K562 (cell line): ENCODE measurements around the gene OCIAD2. TPM values are rescaled to one million over a fixed set of nuclear protein-coding genes. Genes with fewer than 3 reads are reported as not detected.

Experiments
- ARID1B ChIP-seq: fragments of 450-650 bp; IDR thresholded peaks from 2 replicates; pipeline ENCODE4 v1.6.1; 2016; ENCODE audit warnings: antibody characterized with exemption, mild to moderate bottlenecking, inconsistent platforms
- ARID4B ChIP-seq: sonication (generic); formaldehyde crosslinking; IDR thresholded peaks from 2 replicates; pipeline ENCODE4 v1.8.0; 2022; ENCODE audit warnings: mild to moderate bottlenecking, missing genetic modification reagents
- BCL6 ChIP-seq: fragments of 250-450 bp; sonication (Bioruptor Pico); IDR thresholded peaks from 2 replicates; pipeline ENCODE4 v1.4.0; 2020
- C11orf30 ChIP-seq: fragments of 450-650 bp; IDR thresholded peaks from 2 replicates; pipeline ENCODE4 v1.6.1; 2016; ENCODE audit warnings: low read depth, mild to moderate bottlenecking
- CCAR2 ChIP-seq: fragments of 200-400 bp; formaldehyde crosslinking; IDR thresholded peaks from 2 replicates; pipeline ENCODE4 v1.6.1; 2017; ENCODE audit warnings: mild to moderate bottlenecking, low read depth, low read length
- FOS ChIP-seq: IDR thresholded peaks from 3 replicates; pipeline ENCODE4 v1.6.1; 2011; ENCODE audit not compliant: insufficient read length; ENCODE audit errors: extremely low read depth
- FOSL1 ChIP-seq: fragments of 200-800 bp; sonication (Bioruptor generic); conservative IDR thresholded peaks from 2 replicates; pipeline ENCODE4 v1.6.1; 2016; ENCODE audit warnings: missing genetic modification characterization, missing compliant biosample characterization
- GABPA ChIP-seq: fragments of 200-800 bp; sonication (Bioruptor generic); conservative IDR thresholded peaks from 2 replicates; pipeline ENCODE4 v1.6.1; 2016; ENCODE audit warnings: low read depth, missing genetic modification characterization, missing compliant biosample characterization
- MAX ChIP-seq: sonication (generic); formaldehyde crosslinking; IDR thresholded peaks from 2 replicates; pipeline ENCODE4 v1.9.0; 2022; ENCODE audit warnings: mild to moderate bottlenecking, missing genetic modification reagents
- MBD1 ChIP-seq: fragments of 250-450 bp; sonication (Bioruptor Pico); IDR thresholded peaks from 2 replicates; pipeline ENCODE4 v1.8.0; 2022; ENCODE audit warnings: inconsistent platforms
- MTA2 ChIP-seq: fragments of 450-650 bp; IDR thresholded peaks from 2 replicates; pipeline ENCODE4 v1.6.1; 2016; ENCODE audit warnings: low read depth
- NFXL1 ChIP-seq: fragments of 450-650 bp; formaldehyde crosslinking; IDR thresholded peaks from 2 replicates; pipeline ENCODE4 v1.4.0; 2021; ENCODE audit warnings: mild to moderate bottlenecking
- SMARCA4 ChIP-seq: fragments of 450-650 bp; IDR thresholded peaks from 2 replicates; pipeline ENCODE4 v1.6.1; 2016
- STAG1 ChIP-seq: sonication (generic); formaldehyde crosslinking; IDR thresholded peaks from 2 replicates; pipeline ENCODE4 v1.5.0; 2020; ENCODE audit warnings: missing genetic modification reagents, borderline replicate concordance
- TAL1 ChIP-seq: fragments of 450-650 bp; IDR thresholded peaks from 2 replicates; pipeline ENCODE4 v1.6.1; 2016; ENCODE audit warnings: mild to moderate bottlenecking
- ZNF212 ChIP-seq: fragments of 450-650 bp; formaldehyde crosslinking; IDR thresholded peaks from 2 replicates; pipeline ENCODE4 v1.4.0; 2020; ENCODE audit warnings: mild to moderate bottlenecking
- ZNF239 ChIP-seq: fragments of 250-450 bp; sonication (Bioruptor Pico); IDR thresholded peaks from 2 replicates; pipeline ENCODE4 v1.4.0; 2020; ENCODE audit warnings: mild to moderate bottlenecking
- ZNF518B ChIP-seq: fragments of 250-450 bp; sonication (Bioruptor Pico); IDR thresholded peaks from 2 replicates; pipeline ENCODE4 v1.5.0; 2021; ENCODE audit warnings: mild to moderate bottlenecking, moderate library complexity
- ZNF668 ChIP-seq: fragments of 250-450 bp; sonication (Bioruptor Pico); IDR thresholded peaks from 2 replicates; pipeline ENCODE4 v1.8.0; 2022; ENCODE audit warnings: mild to moderate bottlenecking, inconsistent platforms
- polyA plus RNA-seq, 8 experiments: library from polyadenylated mRNA; depleted of rRNA in 4 of 8; stranded (reverse) in 5 of 8; unstranded in 3 of 8; fragments of >200 nt; fragmentation: Nextera tagmentation in 2 of 8; fragmentation: Illumina TruSeq in 1 of 8; extraction: Ambion mirVana in 2 of 8; extraction: Trizol in 1 of 8; gene quantifications; 2 replicates each; pipeline versions ENCODE4 v1.2.1 to v1.2.3, GENCODE V29; 2011 to 2014; ENCODE audit warnings: inconsistent platforms in 1 of 8, missing spikeins in 1 of 8
- total RNA-seq, 7 experiments: library from RNA; depleted of rRNA in 6 of 7; stranded (reverse); fragments of >200 nt in 6 of 7; fragmentation: Illumina TruSeq in 2 of 7; extraction: Trizol in 2 of 7; gene quantifications; 2 replicates each; pipeline versions ENCODE4 v1.2.1 to v1.2.3, GENCODE V29; 2011 to 2021; ENCODE audit warnings: low replicate concordance in 1 of 7

The OCIAD2 gene
- total and polyA plus RNA-seq, 9 of the 15 experiments (the other 6 are each of a cell fraction or from before 2014, with no cell fraction given) = 0.11 to 0.98 TPM; not detected in 7

GRCh38 chr4:48909697-48910096 is 3.1 kb upstream of the OCIAD2 start (continued):
- TF ChIP-seq ARID4B (CRISPR knock-in tag) = no peak
- no peak for TF ChIP-seq BCL6 (CRISPR knock-in tag)
- TF ChIP-seq FOSL1 = peak; percentile 93
- TF ChIP-seq MAX (CRISPR knock-in tag) = no peak
- no peak for TF ChIP-seq MBD1
- TF ChIP-seq ZNF668 (CRISPR knock-in tag) = no peak
- TF ChIP-seq NFXL1 = no peak
- TF ChIP-seq C11orf30 = no peak
- TF ChIP-seq ZNF212 (CRISPR knock-in tag) = no peak
- no peak for TF ChIP-seq STAG1
- TF ChIP-seq ARID1B = peak; percentile 53; the same call in 1 of the 2 replicates
- peak; percentile 19 for TF ChIP-seq FOS
- TF ChIP-seq MTA2 = no peak
- TF ChIP-seq CCAR2 = no peak
- no peak for TF ChIP-seq TAL1
- peak; percentile 58; the same call in 1 of the 2 replicates for TF ChIP-seq SMARCA4
- TF ChIP-seq ZNF518B (CRISPR knock-in tag) = no peak
- TF ChIP-seq ZNF239 (CRISPR knock-in tag) = no peak
- TF ChIP-seq GABPA (tag) = no peak
